Aorta (tissue), 5 donors: Measurements from ENCODE around the gene FOXO6. TPM values are rescaled to one million over a fixed set of nuclear protein-coding genes. Genes with fewer than 3 reads are reported as not detected.

Source experiments
- ATAC-seq: fragments of 200-7000 bp; cut with Tn5 transposase; one replicate; pipeline ENCODE4 v1.9.1; 2022; ENCODE audit warnings: moderate library complexity; ENCODE audit not compliant: low FRiP score
- DNase-seq, 2 donors: peaks; one replicate each; pipeline ENCODE4 v3.0.0-alpha.2; 2020
- H3K27ac ChIP-seq, 2 donors: one replicate each; pipeline ENCODE4 v1.5.1; 2013; ENCODE audit warnings: low read length in 2 of 2, mild to moderate bottlenecking in 2 of 2, moderate library complexity in 2 of 2, control low read depth in 1 of 2, inconsistent platforms in 1 of 2, low read depth in 1 of 2
- H3K27me3 ChIP-seq, 2 donors: one replicate each; pipeline ENCODE4 v1.6.1; 2013; ENCODE audit warnings: control low read depth in 1 of 2, low read length in 1 of 2, mild to moderate bottlenecking in 1 of 2, moderate library complexity in 1 of 2; ENCODE audit not compliant: insufficient read depth in 2 of 2, control insufficient read depth in 1 of 2
- H3K36me3 ChIP-seq, 2 donors: one replicate each; pipeline ENCODE4 v1.6.1; 2013; ENCODE audit warnings: control low read depth in 1 of 2, low read length in 1 of 2, mild to moderate bottlenecking in 1 of 2; ENCODE audit not compliant: insufficient read depth in 2 of 2, control insufficient read depth in 1 of 2
- H3K4me1 ChIP-seq, 2 donors: one replicate each; pipeline ENCODE4 v1.6.1; 2013; ENCODE audit warnings: low read length in 2 of 2, control low read depth in 1 of 2, mild to moderate bottlenecking in 1 of 2, moderate library complexity in 1 of 2; ENCODE audit not compliant: insufficient read depth in 2 of 2, control insufficient read depth in 1 of 2
- H3K4me3 ChIP-seq, 2 donors: one replicate each; pipeline ENCODE4 v1.5.1; 2013; ENCODE audit warnings: low read length in 2 of 2, control low read depth in 1 of 2, mild to moderate bottlenecking in 1 of 2
- H3K9me3 ChIP-seq: one replicate; pipeline ENCODE4 v1.6.1; 2013; ENCODE audit warnings: mild to moderate bottlenecking, low read length; ENCODE audit not compliant: control insufficient read depth
- WGBS, 2 donors: extraction: QIAGEN DNeasy Blood & Tissue Kit; methylation state at CpG; one replicate each; pipeline ENCODE4 v1.1.7; 2013; 5-methylcytosine and 5-hydroxymethylcytosine counted together
- intact Hi-C, 2 donors: fragments of 100-400 bp; cut with DNase I; formaldehyde crosslinking; loops; one replicate each; pipeline versions ENCODE4 v1.14.2 to v1.15.0; 2022
- polyA plus RNA-seq, 2 donors: library from polyadenylated mRNA; stranded (reverse); fragments of 200-250 nt; gene quantifications; one replicate each; pipeline ENCODE4 v1.2.3, GENCODE V29; 2013
- total RNA-seq, 2 donors: library from RNA; stranded (reverse); fragmentation: NEBNext Ultra II Directional; extraction: Animal tissue kit (Norgen Biotek cat#: 25700); gene quantifications; one replicate each; pipeline ENCODE4 v1.2.1, GENCODE V29; 2021
- donor health status: healthy with polysubstance abuse.
- donor health status: Bipolar disorder and iron deficiency.
- donor health status: DM: no; HTN: no; CAD: no.
- donor health status: DM: no; HTN: no; CAD: no.
- donor health status: DM: yes; HTN: yes; CAD: no.

The FOXO6 gene
- total and polyA plus RNA-seq, 4 donors, result 0.13 to 3.3 (median 0.91) TPM

GRCh38 chr1:41410462-41410861 is 49.2 kb downstream of the FOXO6 start:
- Histone ChIP-seq H3K27me3 (no peaks in the 10 kb centered on the region), H3K36me3 (no peaks in the 10 kb centered on the region), H3K4me1 (no peaks in the 10 kb centered on the region), H3K27ac (no peak overlapping the region), H3K4me3 (no peak overlapping the region), H3K9me3 (no peaks in the 10 kb centered on the region)
- DNase-seq, result no peak
- no peak for ATAC-seq
- intact Hi-C loops, result no loop called here
- WGBS, 2 donors, result 94 to 95% methylated on average over 3 of the region's 3 CpGs

- whole genome bisulfite sequencing, 2 donors, result 93 to 96% methylated on average over 3 of the region's 3 CpGs
- intact Hi-C loops, result no loop called here
- Histone ChIP-seq H3K4me3 (no peak overlapping the region), H3K27ac (no peak overlapping the region), H3K4me1 (no peaks in the 10 kb centered on the region), H3K36me3 (no peaks in the 10 kb centered on the region), H3K9me3 (no peaks in the 10 kb centered on the region), H3K27me3 (no peaks in the 10 kb centered on the region)
- DNase-seq, result no peak
- ATAC-seq, result no peak
Observed at GRCh38 chr1:41411229-41411628, 50.0 kb downstream of the FOXO6 start.

- Histone ChIP-seq H3K27ac (no peak overlapping the region), H3K36me3 (no peaks in the 10 kb centered on the region), H3K27me3 (no peaks in the 10 kb centered on the region), H3K4me1 (no peaks in the 10 kb centered on the region), H3K9me3 (no peaks in the 10 kb centered on the region), H3K4me3 (no peak overlapping the region)
- 65 to 72% methylated on average over 8 of the region's 8 CpGs for WGBS, 2 donors
- DNase-seq (no peak), ATAC-seq (no peak)
- intact Hi-C loops, result no loop called here
Observed at GRCh38 chr1:41412748-41413147, 51.5 kb downstream of the FOXO6 start.

- intact Hi-C loops, result no loop called here
- no peak overlapping the region for H3K4me3 ChIP-seq
- DNase-seq (no peak), ATAC-seq (no peak)
- H3K27ac ChIP-seq, result no peak overlapping the region
- 89% methylated on average over 12 of the region's 12 CpGs for WGBS, 2 donors
- no peaks in the 10 kb centered on the region for H3K36me3 ChIP-seq
- no peaks in the 10 kb centered on the region for H3K4me1 ChIP-seq
- H3K27me3 ChIP-seq, result no peaks in the 10 kb centered on the region
- no peaks in the 10 kb centered on the region for H3K9me3 ChIP-seq
Observed at GRCh38 chr1:41413748-41414281, 52.6 kb downstream of the FOXO6 start.

GRCh38 chr1:41414296-41414695 is 53.1 kb downstream of the FOXO6 start:
- H3K27me3 ChIP-seq, result no peaks in the 10 kb centered on the region
- no peaks in the 10 kb centered on the region for H3K36me3 ChIP-seq
- 84 to 87% methylated on average over 3 of the region's 3 CpGs for WGBS, 2 donors
- no peaks in the 10 kb centered on the region for H3K9me3 ChIP-seq
- H3K4me1 ChIP-seq, result no peaks in the 10 kb centered on the region
- no peak overlapping the region for H3K27ac ChIP-seq
- ATAC-seq (no peak), DNase-seq (no peak)
- intact Hi-C loops, result no loop called here
- H3K4me3 ChIP-seq, result no peak overlapping the region

- Histone ChIP-seq H3K36me3 (no peaks in the 10 kb centered on the region), H3K27me3 (no peaks in the 10 kb centered on the region), H3K27ac (no peak overlapping the region), H3K4me1 (no peaks in the 10 kb centered on the region), H3K9me3 (no peaks in the 10 kb centered on the region), H3K4me3 (no peak overlapping the region)
- ATAC-seq (no peak), DNase-seq (peak in 1 of 2 donors; percentile 2)
- intact Hi-C loops, result loop anchor here in 1 of 2 donors (5.0 kb wide), 1 partner anchor 133 kb away; no protein-coding TSS in a partner anchor
- WGBS, 2 donors, result 83 to 89% methylated on average over 7 of the region's 7 CpGs
Observed at GRCh38 chr1:41414716-41415306, 53.6 kb downstream of the FOXO6 start.

- ATAC-seq (no peak), DNase-seq (no peak)
- intact Hi-C loops, result loop anchor here (2.0 to 5.0 kb wide), 4 partner anchors 57 to 147 kb away; no protein-coding TSS in a partner anchor
- Histone ChIP-seq H3K4me1 (no peaks in the 10 kb centered on the region), H3K9me3 (no peaks in the 10 kb centered on the region), H3K27ac (no peak overlapping the region), H3K4me3 (no peak overlapping the region), H3K36me3 (no peaks in the 10 kb centered on the region), H3K27me3 (no peaks in the 10 kb centered on the region)
- WGBS, 2 donors, result 93 to 100% methylated on average over 3 to 5 of the region's 5 CpGs
Observed at GRCh38 chr1:41416081-41416480, 54.8 kb downstream of the FOXO6 start.

- ATAC-seq (peak; percentile 75), DNase-seq (peak; percentile 80 to 86)
- no peaks in the 10 kb centered on the region for H3K9me3 ChIP-seq
- H3K27ac ChIP-seq, result no peak overlapping the region
- H3K36me3 ChIP-seq, result no peaks in the 10 kb centered on the region
- intact Hi-C loops, result loop anchor here (1.0 to 5.0 kb wide), 5 partner anchors 58 to 148 kb away; no protein-coding TSS in a partner anchor
- no peak overlapping the region for H3K4me3 ChIP-seq
- 61% methylated on average over 18 of the region's 18 CpGs for WGBS, 2 donors
- no peaks in the 10 kb centered on the region for H3K4me1 ChIP-seq
- no peaks in the 10 kb centered on the region for H3K27me3 ChIP-seq
Observed at GRCh38 chr1:41416552-41417334, 55.5 kb downstream of the FOXO6 start.
